H1 (cell line): Measurements from ENCODE around the gene WDR27. TPM values are rescaled to one million over a fixed set of nuclear protein-coding genes. Genes with fewer than 3 reads are reported as not detected.

Experiments used
- CTCF ChIA-PET: fragments of 300-600 bp; sonication (Branson Sonifier 250); formaldehyde crosslinking; loops from one replicate; lab custom pipeline; 2021; ENCODE audit not compliant: partially characterized antibody; lab: Charles Lee
- POLR2A ChIA-PET: fragments of 300-600 bp; sonication (Branson Sonifier 250); formaldehyde crosslinking; loops from one replicate; lab custom pipeline; 2021; ENCODE audit warnings: inconsistent platforms; ENCODE audit not compliant: partially characterized antibody; lab: Charles Lee
- DNase-seq, 2 experiments: peaks; one replicate each; pipeline versions ENCODE4 v3.0.0 to v3.0.0-alpha.2; 2010 to 2022; ENCODE audit warnings: low spot score in 2 of 2, low read depth in 1 of 2, mixed read lengths in 1 of 2
- FAIRE-seq: peaks from 2 replicates; lab custom pipeline; 2011; peaks lifted over from hg19 to GRCh38; lab: Jason Lieb, UNC
- H2AFZ ChIP-seq: 2 replicates; pipeline ENCODE4 v1.8.1; 2012; ENCODE audit warnings: low read length, inconsistent platforms
- H2AK5ac ChIP-seq: 2 replicates; pipeline ENCODE4 v1.6.1; 2013; ENCODE audit warnings: low read depth, low read length
- H2BK120ac ChIP-seq: replicated peaks from 2 replicates; pipeline ENCODE3; 2013; ENCODE audit warnings: low read depth, low read length, inconsistent platforms
- H2BK12ac ChIP-seq: 2 replicates; pipeline ENCODE4 v1.6.1; 2013; ENCODE audit warnings: low read depth, low read length
- H2BK15ac ChIP-seq: 2 replicates; pipeline ENCODE4 v1.6.1; 2013; ENCODE audit warnings: low read length
- H2BK20ac ChIP-seq: 2 replicates; pipeline ENCODE4 v1.6.1; 2013; ENCODE audit warnings: low read length
- H2BK5ac ChIP-seq: 2 replicates; pipeline ENCODE4 v1.6.1; 2013; ENCODE audit warnings: low read depth, low read length
- H3K14ac ChIP-seq: 2 replicates; pipeline ENCODE4 v1.6.1; 2013; ENCODE audit warnings: inconsistent platforms; ENCODE audit not compliant: insufficient read length
- H3K18ac ChIP-seq: 2 replicates; pipeline ENCODE4 v1.6.1; 2013; ENCODE audit warnings: low read length; ENCODE audit errors: extremely low read depth
- H3K23ac ChIP-seq: 2 replicates; pipeline ENCODE4 v1.6.1; 2013; ENCODE audit warnings: inconsistent platforms; ENCODE audit not compliant: insufficient read length
- H3K23me2 ChIP-seq: 2 replicates; pipeline ENCODE4 v1.6.1; 2013; ENCODE audit warnings: low read depth, low read length
- H3K27ac ChIP-seq: 2 replicates; pipeline ENCODE4 v1.6.1; 2011; ENCODE audit warnings: low read depth, low read length, inconsistent platforms
- H3K27me3 ChIP-seq, 4 experiments: replicated peaks in 1 of 4; 1 replicate in 1 of 4; 2 replicates in 3 of 4; pipeline versions ENCODE4 v1.6.1 to v1.8.1; 2011 to 2013; ENCODE audit warnings: low read length in 3 of 4, mild to moderate bottlenecking in 3 of 4, inconsistent platforms in 2 of 4, mixed read lengths in 2 of 4, moderate library complexity in 1 of 4; ENCODE audit not compliant: control insufficient read depth in 3 of 4, insufficient read depth in 3 of 4; ENCODE audit errors: extremely low read depth in 1 of 4
- H3K36me3 ChIP-seq, 4 experiments: 2 replicates each; pipeline versions ENCODE4 v1.6.1 to v1.8.1; 2011 to 2013; ENCODE audit warnings: mild to moderate bottlenecking in 4 of 4, low read length in 3 of 4, moderate library complexity in 2 of 4, control low read depth in 1 of 4, inconsistent platforms in 1 of 4; ENCODE audit not compliant: insufficient read depth in 4 of 4, control insufficient read depth in 2 of 4
- H3K4ac ChIP-seq: replicated peaks from 2 replicates; pipeline ENCODE3; 2013; ENCODE audit warnings: low read length, low read depth, mixed read lengths, inconsistent platforms; ENCODE audit not compliant: insufficient read length
- H3K4me1 ChIP-seq, 4 experiments: replicated peaks in 1 of 4; 1 replicate in 1 of 4; 2 replicates in 3 of 4; pipeline versions ENCODE4 v1.6.1 to v1.8.1; 2011 to 2013; ENCODE audit warnings: low read length in 3 of 4, inconsistent platforms in 2 of 4, mixed read lengths in 1 of 4; ENCODE audit not compliant: insufficient read depth in 4 of 4, control insufficient read depth in 3 of 4
- H3K4me2 ChIP-seq, 2 experiments: 2 replicates each; pipeline versions ENCODE4 v1.6.1 to v1.8.1; 2011 to 2013; ENCODE audit warnings: low read depth in 2 of 2, low read length in 2 of 2, control low read depth in 1 of 2, inconsistent platforms in 1 of 2, mild to moderate bottlenecking in 1 of 2; ENCODE audit not compliant: insufficient read depth in 1 of 2
- H3K4me3 ChIP-seq, 4 experiments: fragments of 200-600, 300-600 bp in 1 of 4; sonication (generic), shearing (Covaris generic), sonication (Bioruptor Twin) in 1 of 4; 2 replicates each; pipeline versions ENCODE4 v1.5.1 to v1.8.1; 2011 to 2016; ENCODE audit warnings: low read length in 4 of 4, low read depth in 3 of 4, control low read depth in 2 of 4, inconsistent platforms in 2 of 4, mild to moderate bottlenecking in 2 of 4, mixed read lengths in 1 of 4, moderate library complexity in 1 of 4; ENCODE audit not compliant: insufficient read depth in 2 of 4; ENCODE audit errors: extremely low read depth in 1 of 4
- H3K56ac ChIP-seq: replicated peaks from 2 replicates; pipeline ENCODE3; 2013; ENCODE audit warnings: low read depth, mild to moderate bottlenecking, mixed read lengths, low read length, inconsistent platforms; ENCODE audit not compliant: insufficient read length
- H3K79me1 ChIP-seq: 2 replicates; pipeline ENCODE4 v1.6.1; 2013; ENCODE audit warnings: low read depth, low read length, control low read depth
- H3K79me2 ChIP-seq, 2 experiments: 2 replicates each; pipeline versions ENCODE4 v1.6.1 to v1.8.1; 2012 to 2013; ENCODE audit warnings: low read length in 2 of 2, mild to moderate bottlenecking in 2 of 2, inconsistent platforms in 1 of 2; ENCODE audit not compliant: insufficient read depth in 2 of 2, control insufficient read depth in 1 of 2
- H3K9ac ChIP-seq, 4 experiments: replicated peaks in 1 of 4; 1 replicate in 1 of 4; 2 replicates in 3 of 4; pipeline versions ENCODE4 v1.6.1 to v1.8.1; 2011 to 2013; ENCODE audit warnings: low read depth in 3 of 4, low read length in 3 of 4, control low read depth in 2 of 4, mild to moderate bottlenecking in 2 of 4, moderate library complexity in 2 of 4, inconsistent platforms in 1 of 4; ENCODE audit errors: extremely low read depth in 1 of 4
- H3K9me3 ChIP-seq, 2 experiments: 2 replicates each; pipeline versions ENCODE4 v1.6.1 to v1.8.1; 2012 to 2013; ENCODE audit warnings: mild to moderate bottlenecking in 2 of 2, moderate library complexity in 2 of 2, control low read depth in 1 of 2, inconsistent platforms in 1 of 2, low read depth in 1 of 2, low read length in 1 of 2, mixed read lengths in 1 of 2; ENCODE audit not compliant: insufficient read depth in 2 of 2
- H4K20me1 ChIP-seq, 2 experiments: replicated peaks in 1 of 2; 2 replicates each; pipeline versions ENCODE3 to v1.8.1; 2011 to 2013; ENCODE audit warnings: inconsistent platforms in 2 of 2, low read length in 2 of 2, mild to moderate bottlenecking in 1 of 2; ENCODE audit not compliant: insufficient read depth in 2 of 2, control insufficient read depth in 1 of 2
- H4K5ac ChIP-seq: 2 replicates; pipeline ENCODE4 v1.6.1; 2013; ENCODE audit warnings: low read length, low read depth, mixed read lengths, inconsistent platforms; ENCODE audit not compliant: insufficient read length
- H4K8ac ChIP-seq: 2 replicates; pipeline ENCODE4 v1.8.0; 2013; ENCODE audit warnings: mild to moderate bottlenecking, moderate library complexity, low read length, inconsistent platforms; ENCODE audit not compliant: insufficient read depth; ENCODE audit errors: extremely low read depth
- H4K91ac ChIP-seq: replicated peaks from 2 replicates; pipeline ENCODE3; 2013; ENCODE audit warnings: low read length, mixed read lengths, inconsistent platforms; ENCODE audit not compliant: insufficient read length
- WGBS, 2 experiments: shearing (Covaris generic) in 1 of 2; methylation state at CpG; one replicate each; pipeline versions ENCODE4 v1.1.6 to v1.1.7; 2013 to 2015; ENCODE audit warnings: low lambda C conversion rate in 2 of 2, mixed read lengths in 2 of 2, inconsistent platforms in 1 of 2, low coverage in 1 of 2, missing lambda C conversion rate in 1 of 2; ENCODE audit not compliant: insufficient replicate concordance in 2 of 2, insufficient coverage in 1 of 2, insufficient read length in 1 of 2; ENCODE audit errors: extremely low coverage in 1 of 2, missing lambda C conversion rate in 1 of 2; 5-methylcytosine and 5-hydroxymethylcytosine counted together
- polyA plus RNA-seq, 7 experiments: library from polyadenylated mRNA; depleted of rRNA in 3 of 7; stranded (reverse) in 5 of 7; unstranded in 2 of 7; fragments of >200 nt in 5 of 7; fragments of 200-250 nt in 2 of 7; gene quantifications; 1 replicate in 5 of 7; 2 replicates in 1 of 7; 4 replicates in 1 of 7; pipeline versions ENCODE4 v1.2.1 to v1.2.3, GENCODE V29; 2011 to 2013; ENCODE audit warnings: missing spikeins in 2 of 7, mixed read lengths in 2 of 7
- total RNA-seq: library from RNA; stranded (reverse); fragmentation: NEBNext Ultra II Directional; extraction: Animal tissue kit (Norgen Biotek cat#: 25700); gene quantifications from 2 replicates; pipeline ENCODE4 v1.2.1, GENCODE V29; 2021

Gene WDR27
- total and polyA plus RNA-seq, 2 of the 8 experiments (the other 6 are each of a cell fraction or from before 2014, with no cell fraction given), result 53.6 to 68.6 TPM

GRCh38 chr6:169454872-169455204, 247.0 kb downstream of the WDR27 start:
- Histone ChIP-seq H4K20me1 (no peaks in the 10 kb centered on the region), H3K56ac (no peak overlapping the region), H2BK12ac (no peak overlapping the region), H3K27ac (no peak overlapping the region), H2AFZ (no peak overlapping the region), H3K9me3 (peaks cover 0 to 4% of the 10 kb centered on the region in 2 experiments; a peak in 1 of 4 replicates), H4K5ac (no peak overlapping the region), H2BK5ac (no peak overlapping the region), H2BK120ac (no peak overlapping the region), H3K79me2 (no peaks in the 10 kb centered on the region), H3K36me3 (no peaks in the 10 kb centered on the region), H3K23ac (no peak overlapping the region), H3K27me3 (no peaks in the 10 kb centered on the region), H4K91ac (no peak overlapping the region), H3K4me2 (no peak overlapping the region), H4K8ac (no peak overlapping the region), H3K9ac (no peak overlapping the region; a peak in 1 of 7 replicates), H2BK15ac (no peak overlapping the region), H2BK20ac (no peak overlapping the region), H3K23me2 (no peaks in the 10 kb centered on the region), H3K18ac (no peak overlapping the region), H3K4ac (no peak overlapping the region), H3K4me1 (no peaks in the 10 kb centered on the region; a peak in 1 of 7 replicates), H2AK5ac (no peak overlapping the region), H3K14ac (no peak overlapping the region), H3K4me3 (no peak overlapping the region), H3K79me1 (no peaks in the 10 kb centered on the region)
- 85% methylated on average over 5 of the region's 10 CpGs; no CpG with 5 or more reads in 1 of the 2 experiments for WGBS, 2 experiments
- ChIA-PET POLR2A (no interaction called here), CTCF (interaction anchor here (2.8 kb wide), 1 partner anchor 10 kb away, joined by 15 read pairs; no protein-coding TSS in a partner anchor)
- FAIRE-seq (no peak), DNase-seq (no peak)
